Measurements from ENCODE around the gene PRDM16. TPM values are rescaled to one million over a fixed set of nuclear protein-coding genes. Genes with fewer than 3 reads are reported as not detected.

Gene PRDM16
- total RNA-seq, 2 experiments from 2014 or later, result not detected

GRCh38 chr1:3119725-3120124 is 50.7 kb downstream of the PRDM16 start:
- Histone ChIP-seq H3K9me3 (ENCODE audit: low read length) (no peaks in the 10 kb centered on the region), H3K4me2 (ENCODE audit: low read length) (no peak overlapping the region), H3K79me2 (ENCODE audit: insufficient read depth, low read depth, low read length) (no peaks in the 10 kb centered on the region), H4K20me1 (ENCODE audit: insufficient read depth, low read length) (no peaks in the 10 kb centered on the region), H3K9me2 (ENCODE audit: insufficient read depth, low read length) (no peaks in the 10 kb centered on the region), H3K27ac (ENCODE audit: low read depth, low read length, poor library complexity, severe bottlenecking) (no peak overlapping the region), H2AFZ (ENCODE audit: low read length) (no peak overlapping the region), H3K4me1 (ENCODE audit: insufficient read depth, low read length, poor library complexity, severe bottlenecking) (no peaks in the 10 kb centered on the region), H3K4me3 (ENCODE audit: low read depth, low read length, poor library complexity, severe bottlenecking) (no peak overlapping the region), H3K36me3 (ENCODE audit: insufficient read depth, low read length) (no peaks in the 10 kb centered on the region)
- ChIA-PET POLR2A (no interaction called here), CTCF (ENCODE audit: unreplicated experiment) (no interaction called here)
- intact Hi-C loops (cut with micrococcal nuclease; ENCODE audit: unreplicated experiment), result no loop called here
- BruUV-seq (replicated peaks), result no TSS peak
- DNase-seq (ENCODE audit: low spot score), result no peak
- TF ChIP-seq CTCF (conservative IDR thresholded peaks at IDR 0.05; ENCODE audit: low read length), result no peak
- TF ChIP-seq EZH2phosphoT487 (IDR thresholded peaks at IDR 0.05; ENCODE audit: borderline replicate concordance, low read depth, low read length), result no peak

- H3K4me2 ChIP-seq (ENCODE audit: low read length), result no peak overlapping the region
- no peaks in the 10 kb centered on the region for H3K36me3 ChIP-seq (ENCODE audit: insufficient read depth, low read length)
- H3K9me2 ChIP-seq (ENCODE audit: insufficient read depth, low read length), result no peaks in the 10 kb centered on the region
- POLR2A ChIA-PET, result no interaction called here
- CTCF ChIA-PET (ENCODE audit: unreplicated experiment), result no interaction called here
- TF ChIP-seq CTCF (conservative IDR thresholded peaks at IDR 0.05; ENCODE audit: low read length), result no peak
- TF ChIP-seq EZH2phosphoT487 (IDR thresholded peaks at IDR 0.05; ENCODE audit: borderline replicate concordance, low read depth, low read length), result no peak
- no peaks in the 10 kb centered on the region for H3K9me3 ChIP-seq (ENCODE audit: low read length)
- intact Hi-C loops (cut with micrococcal nuclease; ENCODE audit: unreplicated experiment), result no loop called here
- H4K20me1 ChIP-seq (ENCODE audit: insufficient read depth, low read length), result no peaks in the 10 kb centered on the region
- no peak overlapping the region for H3K27ac ChIP-seq (ENCODE audit: low read depth, low read length, poor library complexity, severe bottlenecking)
- H3K4me3 ChIP-seq (ENCODE audit: low read depth, low read length, poor library complexity, severe bottlenecking), result no peak overlapping the region
- H3K4me1 ChIP-seq (ENCODE audit: insufficient read depth, low read length, poor library complexity, severe bottlenecking), result no peaks in the 10 kb centered on the region
- DNase-seq (ENCODE audit: low spot score), result no peak
- H3K79me2 ChIP-seq (ENCODE audit: insufficient read depth, low read depth, low read length), result no peaks in the 10 kb centered on the region
- H2AFZ ChIP-seq (ENCODE audit: low read length), result no peak overlapping the region
- no TSS peak for BruUV-seq (replicated peaks)
Observed at GRCh38 chr1:3120140-3120539, 51.1 kb downstream of the PRDM16 start.

- no peak overlapping the region for H3K4me3 ChIP-seq (ENCODE audit: low read depth, low read length, poor library complexity, severe bottlenecking)
- H3K79me2 ChIP-seq (ENCODE audit: insufficient read depth, low read depth, low read length), result no peaks in the 10 kb centered on the region
- no peaks in the 10 kb centered on the region for H3K4me1 ChIP-seq (ENCODE audit: insufficient read depth, low read length, poor library complexity, severe bottlenecking)
- no peak overlapping the region for H3K27ac ChIP-seq (ENCODE audit: low read depth, low read length, poor library complexity, severe bottlenecking)
- CTCF ChIA-PET (ENCODE audit: unreplicated experiment), result no interaction called here
- intact Hi-C loops (cut with micrococcal nuclease; ENCODE audit: unreplicated experiment), result no loop called here
- no TSS peak for BruUV-seq (replicated peaks)
- no peaks in the 10 kb centered on the region for H3K36me3 ChIP-seq (ENCODE audit: insufficient read depth, low read length)
- DNase-seq (ENCODE audit: low spot score), result no peak
- no peaks in the 10 kb centered on the region for H4K20me1 ChIP-seq (ENCODE audit: insufficient read depth, low read length)
- POLR2A ChIA-PET, result interaction anchor here (0.6 kb wide), 1 partner anchor 1610 kb away, joined by 3 read pairs; no protein-coding TSS in a partner anchor
- H2AFZ ChIP-seq (ENCODE audit: low read length), result no peak overlapping the region
- H3K9me3 ChIP-seq (ENCODE audit: low read length), result no peaks in the 10 kb centered on the region
- H3K4me2 ChIP-seq (ENCODE audit: low read length), result no peak overlapping the region
- TF ChIP-seq EZH2phosphoT487 (IDR thresholded peaks at IDR 0.05; ENCODE audit: borderline replicate concordance, low read depth, low read length) (no peak), CTCF (conservative IDR thresholded peaks at IDR 0.05; ENCODE audit: low read length) (no peak)
- no peaks in the 10 kb centered on the region for H3K9me2 ChIP-seq (ENCODE audit: insufficient read depth, low read length)
Observed at GRCh38 chr1:3120994-3121393, 52.0 kb downstream of the PRDM16 start.
